Fibroblast of mammary gland (primary cell): Measurements from ENCODE around the gene TXNRD3.

ENCODE experiments used
- DNase-seq: peaks from one replicate; pipeline ENCODE4 v3.0.0-alpha.2; 2010; ENCODE audit warnings: low read depth
- H3K4me3 ChIP-seq: 2 replicates; pipeline ENCODE4 v1.5.1; 2011; ENCODE audit warnings: low read depth, mild to moderate bottlenecking, low read length, moderate library complexity; ENCODE audit not compliant: control insufficient read depth
- TF ChIP-seq, protein P1 (sequence below): conservative IDR thresholded peaks from 2 replicates; pipeline ENCODE4 v1.5.1; 2011; ENCODE audit warnings: low read depth, low read length, inconsistent platforms; ENCODE audit not compliant: control insufficient read depth, insufficient read depth

TXNRD3 gene

GRCh38 chr3:126617571-126617970, 37.4 kb downstream of the TXNRD3 start:
- no peak for DNase-seq
- TF ChIP-seq, protein P1, sequence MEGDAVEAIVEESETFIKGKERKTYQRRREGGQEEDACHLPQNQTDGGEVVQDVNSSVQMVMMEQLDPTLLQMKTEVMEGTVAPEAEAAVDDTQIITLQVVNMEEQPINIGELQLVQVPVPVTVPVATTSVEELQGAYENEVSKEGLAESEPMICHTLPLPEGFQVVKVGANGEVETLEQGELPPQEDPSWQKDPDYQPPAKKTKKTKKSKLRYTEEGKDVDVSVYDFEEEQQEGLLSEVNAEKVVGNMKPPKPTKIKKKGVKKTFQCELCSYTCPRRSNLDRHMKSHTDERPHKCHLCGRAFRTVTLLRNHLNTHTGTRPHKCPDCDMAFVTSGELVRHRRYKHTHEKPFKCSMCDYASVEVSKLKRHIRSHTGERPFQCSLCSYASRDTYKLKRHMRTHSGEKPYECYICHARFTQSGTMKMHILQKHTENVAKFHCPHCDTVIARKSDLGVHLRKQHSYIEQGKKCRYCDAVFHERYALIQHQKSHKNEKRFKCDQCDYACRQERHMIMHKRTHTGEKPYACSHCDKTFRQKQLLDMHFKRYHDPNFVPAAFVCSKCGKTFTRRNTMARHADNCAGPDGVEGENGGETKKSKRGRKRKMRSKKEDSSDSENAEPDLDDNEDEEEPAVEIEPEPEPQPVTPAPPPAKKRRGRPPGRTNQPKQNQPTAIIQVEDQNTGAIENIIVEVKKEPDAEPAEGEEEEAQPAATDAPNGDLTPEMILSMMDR: no peak
- no peak overlapping the region for H3K4me3 ChIP-seq

- H3K4me3 ChIP-seq: no peak overlapping the region
- no peak for DNase-seq
- TF ChIP-seq, protein P1: no peak
Measured at GRCh38 chr3:126616931-126617330, 38.0 kb downstream of the TXNRD3 start.

GRCh38 chr3:126613479-126614188, 41.3 kb downstream of the TXNRD3 start:
- TF ChIP-seq, protein P1: no peak
- DNase-seq: peak; percentile 58
- H3K4me3 ChIP-seq: no peak overlapping the region

DNA sequence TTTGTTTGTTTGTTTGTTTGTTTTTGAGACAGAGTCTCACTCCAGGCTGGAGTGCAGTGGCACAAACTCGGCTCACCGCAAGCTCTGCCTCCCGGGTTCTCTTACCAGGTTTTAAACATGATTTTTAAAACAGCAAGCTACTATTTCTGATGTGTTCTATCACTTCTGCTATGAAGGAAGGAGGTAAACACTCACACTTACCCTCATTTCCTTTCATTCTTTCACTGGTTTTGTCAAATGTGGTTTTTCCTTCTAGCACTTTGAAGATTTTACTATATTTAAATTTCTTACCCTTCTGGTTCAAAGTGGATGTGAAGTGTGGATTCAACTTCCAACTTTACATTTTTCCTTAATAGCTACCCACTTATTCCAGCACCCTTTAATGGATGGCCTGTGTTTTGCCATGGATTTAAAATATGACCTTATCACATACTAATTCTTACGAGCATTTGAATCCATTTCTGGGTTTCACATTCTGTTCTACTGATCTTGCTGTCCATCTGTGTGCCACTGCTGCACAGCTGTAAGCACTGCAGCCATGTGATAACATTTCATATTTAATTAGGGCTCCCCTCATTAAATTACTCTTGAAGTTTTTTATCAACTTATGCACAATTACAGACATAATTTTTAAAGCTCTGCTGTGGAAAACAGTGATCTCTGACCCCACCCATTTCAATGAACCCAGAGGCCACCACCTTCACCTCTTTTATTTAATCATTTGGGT, 42.3 kb downstream of the TXNRD3 start:
- no peak overlapping the region for H3K4me3 ChIP-seq
- DNase-seq: no peak
- TF ChIP-seq, protein P1: no peak

DNA sequence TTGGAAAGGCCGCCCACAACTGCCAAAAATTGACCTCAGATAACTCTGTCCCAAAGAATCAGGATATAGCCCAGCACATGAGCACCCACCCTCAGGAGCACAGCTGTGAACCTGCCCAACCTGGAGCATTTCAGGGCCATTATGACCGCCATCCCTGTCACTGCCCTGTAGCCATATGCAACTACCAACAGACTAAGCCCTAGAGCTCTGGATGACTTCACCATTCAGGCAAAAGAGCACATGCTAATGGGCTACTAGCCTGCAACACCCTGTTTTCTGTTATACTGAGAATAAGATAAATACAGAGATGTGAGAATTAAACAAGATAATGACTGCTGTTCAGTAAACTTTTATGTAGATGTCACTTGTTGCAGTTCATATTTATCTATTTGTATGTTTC, 45.0 kb downstream of the TXNRD3 start:
- TF ChIP-seq, protein P1: no peak
- no peak for DNase-seq
- no peak overlapping the region for H3K4me3 ChIP-seq

DNA sequence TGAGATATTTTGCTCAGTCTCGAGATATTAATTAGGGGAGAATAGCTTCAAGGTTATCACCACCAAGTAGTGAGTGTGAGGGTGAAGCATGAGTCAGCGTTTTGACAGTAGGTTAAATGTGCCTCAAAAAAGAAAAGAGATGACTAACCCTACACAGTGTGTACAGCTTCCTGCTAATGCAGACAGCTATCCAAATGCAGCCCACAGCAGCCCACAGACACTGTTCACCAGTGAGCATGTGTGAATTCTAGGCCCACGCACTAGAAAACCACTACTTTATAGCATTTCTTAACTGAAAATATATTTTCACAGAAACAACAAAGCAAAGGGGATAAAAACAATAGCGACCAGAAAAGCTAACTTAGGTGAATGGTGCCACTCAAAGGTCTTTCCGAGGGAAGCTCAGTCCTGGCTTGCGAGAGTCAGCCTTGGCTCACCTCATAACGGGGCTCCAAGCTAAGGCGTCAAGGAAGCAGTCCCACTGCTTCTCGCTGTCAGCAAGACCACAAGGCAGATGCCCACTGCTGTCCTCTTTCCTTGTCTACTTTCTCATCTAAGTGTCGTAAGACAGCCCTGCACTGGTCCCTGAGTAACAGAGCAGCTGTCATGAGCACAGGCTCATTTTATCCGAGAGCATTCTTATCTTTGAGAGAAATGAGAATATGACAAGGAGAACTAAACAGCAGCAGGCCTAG, 47.6 kb downstream of the TXNRD3 start:
- H3K4me3 ChIP-seq: no peak overlapping the region
- TF ChIP-seq, protein P1: no peak
- peak; percentile 72 for DNase-seq
